ENCODE data around the gene RNF157. TPM values are rescaled to one million over a fixed set of nuclear protein-coding genes. Genes with fewer than 3 reads are reported as not detected.

The RNF157 gene
- total RNA-seq, 2 experiments from 2014 or later = 38.1 to 45.3 TPM

DNA sequence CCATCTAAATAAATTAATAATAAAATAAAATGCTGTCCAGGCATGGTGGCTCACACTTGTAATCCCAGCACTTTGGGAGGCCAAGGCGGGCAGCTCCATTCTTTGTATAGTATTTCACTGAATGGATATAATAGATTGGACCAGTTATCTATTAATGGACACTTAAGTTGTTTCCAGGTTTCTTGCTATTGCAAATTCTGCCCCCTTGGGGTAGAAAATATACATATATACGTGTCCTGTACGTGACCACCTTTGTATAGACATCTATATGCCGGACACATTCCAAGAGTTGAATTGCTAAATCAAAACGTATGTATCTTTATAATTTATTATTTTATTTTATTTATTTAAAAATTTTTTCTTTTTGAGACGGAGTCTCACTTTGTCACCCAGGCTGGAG, 132.8 kb downstream of the RNF157 start:
- Mint-ChIP-seq H3K27me3 (ENCODE audit: low read depth) (no peaks in the 10 kb centered on the region), H3K4me1 (ENCODE audit: low read depth) (peaks cover 6% of the 10 kb centered on the region), H3K9me3 (no peaks in the 10 kb centered on the region), H3K36me3 (ENCODE audit: low read depth) (no peaks in the 10 kb centered on the region), H3K4me3 (no peak overlapping the region), H3K27ac (no peak overlapping the region)
- DNase-seq = no peak
- CTCF ChIA-PET = interaction anchor here (0.6 to 2.7 kb wide), 4 partner anchors 8 to 101 kb away, joined by 4 to 15 read pairs (median 6); no protein-coding TSS in a partner anchor
- intact Hi-C loops (cut with micrococcal nuclease) = loop anchor here (1.0 to 10.0 kb wide), 2 partner anchors 93 to 277 kb away; partner anchors contain the start of gene SPHK1

DNA sequence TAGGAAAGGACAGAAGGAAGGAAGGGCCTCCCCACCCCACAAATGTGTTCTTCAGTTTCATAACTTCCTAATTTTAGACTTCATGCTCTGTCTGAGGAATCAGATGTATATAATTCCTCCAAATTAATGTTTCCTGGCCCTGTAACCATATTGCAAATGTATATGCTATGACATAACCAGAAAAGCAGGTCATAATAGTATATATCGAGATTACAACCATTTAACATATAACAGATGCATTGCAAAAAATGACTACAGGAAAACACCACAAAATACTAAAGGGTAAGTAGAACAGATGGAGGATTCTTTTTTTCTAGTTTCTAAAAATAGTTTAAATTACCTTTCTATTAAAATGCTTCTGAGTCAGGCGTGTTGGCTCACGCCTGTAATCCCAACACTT, 133.6 kb downstream of the RNF157 start:
- Mint-ChIP-seq H3K27ac (no peak overlapping the region), H3K9me3 (no peaks in the 10 kb centered on the region), H3K27me3 (ENCODE audit: low read depth) (no peaks in the 10 kb centered on the region), H3K36me3 (ENCODE audit: low read depth) (no peaks in the 10 kb centered on the region), H3K4me1 (ENCODE audit: low read depth) (peaks cover 13% of the 10 kb centered on the region), H3K4me3 (no peak overlapping the region)
- no peak for DNase-seq
- intact Hi-C loops (cut with micrococcal nuclease) = loop anchor here (1.0 to 10.0 kb wide), 2 partner anchors 92 to 278 kb away; partner anchors contain the start of gene SPHK1
- CTCF ChIA-PET = interaction anchor here (0.7 to 2.7 kb wide), 6 partner anchors 9 to 173 kb away, joined by 4 to 15 read pairs (median 6); no protein-coding TSS in a partner anchor

GRCh38 chr17:76104896-76105231, 135.4 kb downstream of the RNF157 start:
- no peaks in the 10 kb centered on the region for H3K9me3 Mint-ChIP-seq
- peaks cover 9% of the 10 kb centered on the region for H3K36me3 Mint-ChIP-seq (ENCODE audit: low read depth)
- DNase-seq = no peak
- no peaks in the 10 kb centered on the region for H3K27me3 Mint-ChIP-seq (ENCODE audit: low read depth)
- CTCF ChIA-PET = interaction anchor here (0.7 to 1.0 kb wide), 4 partner anchors 16 to 226 kb away, joined by 3 to 4 read pairs (median 3); no protein-coding TSS in a partner anchor
- peak overlapping the region; percentile 94 for H3K4me3 Mint-ChIP-seq
- H3K4me1 Mint-ChIP-seq (ENCODE audit: low read depth) = peaks cover 18% of the 10 kb centered on the region
- intact Hi-C loops (cut with micrococcal nuclease) = loop anchor here (10.0 kb wide), 1 partner anchor 280 kb away; the partner anchor contains the start of gene SPHK1
- peak overlapping the region; percentile 39 for H3K27ac Mint-ChIP-seq

GRCh38 chr17:76104140-76104895, 136.0 kb downstream of the RNF157 start:
- intact Hi-C loops (cut with micrococcal nuclease) = loop anchor here (10.0 kb wide), 1 partner anchor 280 kb away; the partner anchor contains the start of gene SPHK1
- DNase-seq = no peak
- CTCF ChIA-PET = interaction anchor here (0.7 to 3.2 kb wide), 9 partner anchors 10 to 225 kb away, joined by 3 to 22 read pairs (median 4); no protein-coding TSS in a partner anchor

GRCh38 chr17:76103274-76104139, 136.8 kb downstream of the RNF157 start, which contains the start of gene EXOC7:
TSS of gene EXOC7 (minus strand) at chr17:76103787. CDS start at chr17:76103692, 95 bp downstream.
- intact Hi-C loops (cut with micrococcal nuclease) = loop anchor here (1.0 to 10.0 kb wide), 4 partner anchors 32 to 281 kb away; partner anchors contain the start of genes MRPL38 and SPHK1
- peak; percentile 95 for DNase-seq
- Mint-ChIP-seq H3K9me3 (no peaks in the 10 kb centered on the region), H3K36me3 (ENCODE audit: low read depth) (peaks cover 9% of the 10 kb centered on the region), H3K4me3 (peak within 1 kb of the TSS; percentile 94), H3K4me1 (ENCODE audit: low read depth) (peaks cover 19% of the 10 kb centered on the region), H3K27ac (peak within 1 kb of the TSS; percentile 92), H3K27me3 (ENCODE audit: low read depth) (no peaks in the 10 kb centered on the region)
- CTCF ChIA-PET = interaction anchor here (0.6 to 3.2 kb wide), 11 partner anchors 9 to 745 kb away, joined by 3 to 22 read pairs (median 4); no protein-coding TSS in a partner anchor

More at GRCh38 chr17:76104140-76104895, 136.0 kb downstream of the RNF157 start:
- Mint-ChIP-seq H3K9me3 (no peaks in the 10 kb centered on the region), H3K4me3 (peak overlapping the region; percentile 94), H3K27ac (peak overlapping the region; percentile 92), H3K4me1 (ENCODE audit: low read depth) (peaks cover 19% of the 10 kb centered on the region), H3K27me3 (ENCODE audit: low read depth) (no peaks in the 10 kb centered on the region), H3K36me3 (ENCODE audit: low read depth) (peaks cover 9% of the 10 kb centered on the region)

GRCh38 chr17:76102944-76103273, 137.4 kb downstream of the RNF157 start:
- DNase-seq = no peak
- no peaks in the 10 kb centered on the region for H3K9me3 Mint-ChIP-seq
- peak overlapping the region; percentile 92 for H3K27ac Mint-ChIP-seq
- H3K4me1 Mint-ChIP-seq (ENCODE audit: low read depth) = peaks cover 19% of the 10 kb centered on the region
- peaks cover 9% of the 10 kb centered on the region for H3K36me3 Mint-ChIP-seq (ENCODE audit: low read depth)
- H3K4me3 Mint-ChIP-seq = peak overlapping the region; percentile 94
- H3K27me3 Mint-ChIP-seq (ENCODE audit: low read depth) = no peaks in the 10 kb centered on the region
- CTCF ChIA-PET = interaction anchor here (0.6 to 3.2 kb wide), 11 partner anchors 9 to 746 kb away, joined by 3 to 22 read pairs (median 4); no protein-coding TSS in a partner anchor
- intact Hi-C loops (cut with micrococcal nuclease) = loop anchor here (1.0 to 10.0 kb wide), 4 partner anchors 32 to 282 kb away; partner anchors contain the start of genes MRPL38 and SPHK1

GRCh38 chr17:76097716-76098295, 142.5 kb downstream of the RNF157 start:
- Mint-ChIP-seq H3K9me3 (no peaks in the 10 kb centered on the region), H3K36me3 (ENCODE audit: low read depth) (peaks cover 16% of the 10 kb centered on the region), H3K4me3 (no peak overlapping the region), H3K4me1 (ENCODE audit: low read depth) (peaks cover 17% of the 10 kb centered on the region), H3K27ac (no peak overlapping the region), H3K27me3 (ENCODE audit: low read depth) (no peaks in the 10 kb centered on the region)
- CTCF ChIA-PET = no interaction called here
- DNase-seq = no peak
- intact Hi-C loops (cut with micrococcal nuclease) = no loop called here

GRCh38 chr17:76095943-76096342, 144.3 kb downstream of the RNF157 start:
- DNase-seq = no peak
- Mint-ChIP-seq H3K36me3 (ENCODE audit: low read depth) (peaks cover 11% of the 10 kb centered on the region), H3K27me3 (ENCODE audit: low read depth) (no peaks in the 10 kb centered on the region), H3K4me1 (ENCODE audit: low read depth) (peaks cover 8% of the 10 kb centered on the region), H3K9me3 (no peaks in the 10 kb centered on the region), H3K27ac (no peak overlapping the region), H3K4me3 (no peak overlapping the region)
- CTCF ChIA-PET = interaction anchor here (1.5 to 1.9 kb wide), 3 partner anchors 82 to 184 kb away, joined by 3 to 5 read pairs (median 4); no protein-coding TSS in a partner anchor
- intact Hi-C loops (cut with micrococcal nuclease) = no loop called here

DNA sequence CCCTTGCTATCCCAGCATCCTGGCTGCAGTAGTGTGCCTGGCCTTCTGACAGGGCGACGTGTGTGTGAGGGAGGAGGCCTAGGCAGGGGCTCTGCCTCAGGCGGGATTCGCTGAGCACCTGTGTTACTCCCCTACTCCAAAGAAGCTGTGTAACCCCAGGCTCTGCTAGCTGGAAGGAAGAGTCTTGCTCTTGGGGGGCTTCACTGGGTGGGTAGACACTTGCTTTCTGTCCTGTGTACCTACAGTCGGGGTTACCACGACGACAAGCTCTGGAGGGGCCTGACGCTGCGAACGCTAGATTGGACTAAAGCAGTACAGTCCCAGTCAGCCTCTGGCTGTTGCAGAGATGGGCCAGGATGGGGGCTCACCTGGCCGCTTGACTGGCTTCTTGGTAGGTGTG, 146.2 kb downstream of the RNF157 start:
- Mint-ChIP-seq H3K36me3 (ENCODE audit: low read depth) (peaks cover 7% of the 10 kb centered on the region), H3K27ac (no peak overlapping the region), H3K9me3 (no peaks in the 10 kb centered on the region), H3K4me3 (no peak overlapping the region), H3K4me1 (ENCODE audit: low read depth) (peaks cover 5% of the 10 kb centered on the region), H3K27me3 (ENCODE audit: low read depth) (no peaks in the 10 kb centered on the region)
- CTCF ChIA-PET = interaction anchor here (1.5 to 2.1 kb wide), 2 partner anchors 9 to 186 kb away, joined by 5 read pairs; partner anchors contain the start of gene EXOC7
- intact Hi-C loops (cut with micrococcal nuclease) = no loop called here
- DNase-seq = no peak

GRCh38 chr17:76092526-76093413, 147.5 kb downstream of the RNF157 start:
- no peaks in the 10 kb centered on the region for H3K9me3 Mint-ChIP-seq
- H3K27me3 Mint-ChIP-seq (ENCODE audit: low read depth) = no peaks in the 10 kb centered on the region
- H3K4me1 Mint-ChIP-seq (ENCODE audit: low read depth) = peaks cover 5% of the 10 kb centered on the region
- CTCF ChIA-PET = interaction anchor here (0.5 to 2.1 kb wide), 3 partner anchors 10 to 187 kb away, joined by 3 to 5 read pairs (median 5); partner anchors contain the start of gene EXOC7
- H3K27ac Mint-ChIP-seq = no peak overlapping the region
- DNase-seq = no peak
- intact Hi-C loops (cut with micrococcal nuclease) = no loop called here
- peaks cover 7% of the 10 kb centered on the region for H3K36me3 Mint-ChIP-seq (ENCODE audit: low read depth)
- no peak overlapping the region for H3K4me3 Mint-ChIP-seq
